Endothelial cell (in vitro differentiated cells): ENCODE measurements around the gene PHF3. TPM values are rescaled to one million over a fixed set of nuclear protein-coding genes. Genes with fewer than 3 reads are reported as not detected.

ENCODE experiments used
- DNase-seq: peaks from one replicate; pipeline ENCODE4 v3.0.0; 2021; ENCODE audit warnings: low spot score
- H3K27ac Mint-ChIP-seq: one replicate; pipeline ENCODE4 v1.8.0; 2021; ENCODE audit warnings: mixed read lengths, inconsistent platforms; ENCODE audit not compliant: unreplicated experiment
- H3K27me3 Mint-ChIP-seq: one replicate; pipeline ENCODE4 v1.8.0; 2021; ENCODE audit warnings: mild to moderate bottlenecking, moderate library complexity, mixed read lengths, inconsistent platforms; ENCODE audit not compliant: unreplicated experiment
- H3K36me3 Mint-ChIP-seq: one replicate; pipeline ENCODE4 v1.8.0; 2021; ENCODE audit warnings: mild to moderate bottlenecking, low read depth, mixed read lengths, inconsistent platforms; ENCODE audit not compliant: unreplicated experiment
- H3K4me1 Mint-ChIP-seq: one replicate; pipeline ENCODE4 v1.8.0; 2021; ENCODE audit warnings: mild to moderate bottlenecking, mixed read lengths, inconsistent platforms; ENCODE audit not compliant: unreplicated experiment
- H3K4me3 Mint-ChIP-seq: one replicate; pipeline ENCODE4 v1.8.0; 2021; ENCODE audit warnings: mild to moderate bottlenecking, mixed read lengths, inconsistent platforms; ENCODE audit not compliant: unreplicated experiment
- H3K9me3 Mint-ChIP-seq: one replicate; pipeline ENCODE4 v1.8.0; 2021; ENCODE audit warnings: mixed read lengths, inconsistent platforms; ENCODE audit not compliant: unreplicated experiment
- CTCF ChIP-seq: fragments of 200-600 bp; sonication (generic); IDR thresholded peaks from one replicate; pipeline ENCODE4 v1.5.0; 2021; ENCODE audit warnings: antibody characterized with exemption; ENCODE audit not compliant: unreplicated experiment
- total RNA-seq: library from RNA; stranded (reverse); fragmentation: NEBNext Ultra II Directional; extraction: Animal tissue kit (Norgen Biotek cat#: 25700); gene quantifications from one replicate; pipeline ENCODE4 v1.2.1, GENCODE V29; 2021; ENCODE audit not compliant: unreplicated experiment

Gene PHF3
- total RNA-seq, 1 donor from 2014 or later, result 47.9 TPM

GRCh38 chr6:63649847-63650265 is 14.3 kb downstream of the PHF3 start:
- Mint-ChIP-seq H3K27ac (no peak overlapping the region), H3K4me3 (no peak overlapping the region), H3K4me1 (no peaks in the 10 kb centered on the region), H3K36me3 (no peaks in the 10 kb centered on the region), H3K9me3 (no peaks in the 10 kb centered on the region), H3K27me3 (no peaks in the 10 kb centered on the region)
- DNase-seq, result no peak
- TF ChIP-seq CTCF, result no peak

- H3K27ac Mint-ChIP-seq, result peak overlapping the region; percentile 33
- H3K4me1 Mint-ChIP-seq, result peaks cover 4% of the 10 kb centered on the region
- no peaks in the 10 kb centered on the region for H3K36me3 Mint-ChIP-seq
- no peaks in the 10 kb centered on the region for H3K9me3 Mint-ChIP-seq
- no peaks in the 10 kb centered on the region for H3K27me3 Mint-ChIP-seq
- no peak for DNase-seq
- no peak for TF ChIP-seq CTCF
- H3K4me3 Mint-ChIP-seq, result no peak overlapping the region
Measured at GRCh38 chr6:63652980-63653379, 17.4 kb downstream of the PHF3 start.

DNA sequence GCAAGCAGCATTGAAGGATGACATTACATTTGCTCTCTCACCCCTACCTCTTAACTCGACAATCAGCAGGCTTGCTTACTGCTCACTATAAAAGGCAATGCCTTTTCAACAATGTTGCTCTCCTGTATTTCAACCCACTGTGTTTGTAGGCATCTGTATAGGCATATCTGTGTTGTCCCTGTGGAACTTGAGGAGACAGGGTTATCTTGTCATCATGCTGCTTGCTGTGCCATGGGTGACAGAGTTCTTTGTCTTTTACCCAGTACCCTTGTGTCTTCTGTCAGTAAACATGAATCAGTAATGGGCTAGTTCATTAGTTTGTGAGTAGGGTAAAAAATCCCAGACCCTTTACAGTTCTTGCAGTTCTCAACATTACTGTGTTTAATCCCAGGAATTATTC is 25.2 kb downstream of the PHF3 start:
- peaks cover 17% of the 10 kb centered on the region for H3K4me1 Mint-ChIP-seq
- no peak for DNase-seq
- H3K27me3 Mint-ChIP-seq, result no peaks in the 10 kb centered on the region
- no peaks in the 10 kb centered on the region for H3K9me3 Mint-ChIP-seq
- no peak for TF ChIP-seq CTCF
- no peaks in the 10 kb centered on the region for H3K36me3 Mint-ChIP-seq
- H3K27ac Mint-ChIP-seq, result no peak overlapping the region
- no peak overlapping the region for H3K4me3 Mint-ChIP-seq

DNA sequence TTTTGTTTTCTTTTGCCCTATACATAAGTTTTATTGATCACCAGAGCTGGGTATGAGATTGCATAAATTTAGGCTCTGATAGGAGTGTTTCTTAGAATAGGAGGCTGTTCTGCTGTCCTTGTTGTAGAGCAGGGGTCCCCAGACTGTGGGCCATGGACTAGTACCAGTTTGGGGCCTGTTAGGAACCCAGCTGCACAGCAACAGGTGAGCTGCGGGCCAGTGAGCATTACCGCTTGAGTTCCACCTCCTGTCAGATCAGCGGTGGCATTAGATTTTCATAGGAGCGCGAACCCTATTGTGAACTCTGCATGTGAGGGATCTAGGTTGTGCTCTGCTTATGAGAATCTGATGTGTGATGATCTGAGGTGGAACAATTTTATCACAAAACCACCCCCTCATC is 26.2 kb downstream of the PHF3 start:
- DNase-seq, result no peak
- no peaks in the 10 kb centered on the region for H3K36me3 Mint-ChIP-seq
- no peak overlapping the region for H3K4me3 Mint-ChIP-seq
- peaks cover 17% of the 10 kb centered on the region for H3K4me1 Mint-ChIP-seq
- H3K27ac Mint-ChIP-seq, result no peak overlapping the region
- H3K27me3 Mint-ChIP-seq, result no peaks in the 10 kb centered on the region
- TF ChIP-seq CTCF, result no peak
- H3K9me3 Mint-ChIP-seq, result no peaks in the 10 kb centered on the region

DNA sequence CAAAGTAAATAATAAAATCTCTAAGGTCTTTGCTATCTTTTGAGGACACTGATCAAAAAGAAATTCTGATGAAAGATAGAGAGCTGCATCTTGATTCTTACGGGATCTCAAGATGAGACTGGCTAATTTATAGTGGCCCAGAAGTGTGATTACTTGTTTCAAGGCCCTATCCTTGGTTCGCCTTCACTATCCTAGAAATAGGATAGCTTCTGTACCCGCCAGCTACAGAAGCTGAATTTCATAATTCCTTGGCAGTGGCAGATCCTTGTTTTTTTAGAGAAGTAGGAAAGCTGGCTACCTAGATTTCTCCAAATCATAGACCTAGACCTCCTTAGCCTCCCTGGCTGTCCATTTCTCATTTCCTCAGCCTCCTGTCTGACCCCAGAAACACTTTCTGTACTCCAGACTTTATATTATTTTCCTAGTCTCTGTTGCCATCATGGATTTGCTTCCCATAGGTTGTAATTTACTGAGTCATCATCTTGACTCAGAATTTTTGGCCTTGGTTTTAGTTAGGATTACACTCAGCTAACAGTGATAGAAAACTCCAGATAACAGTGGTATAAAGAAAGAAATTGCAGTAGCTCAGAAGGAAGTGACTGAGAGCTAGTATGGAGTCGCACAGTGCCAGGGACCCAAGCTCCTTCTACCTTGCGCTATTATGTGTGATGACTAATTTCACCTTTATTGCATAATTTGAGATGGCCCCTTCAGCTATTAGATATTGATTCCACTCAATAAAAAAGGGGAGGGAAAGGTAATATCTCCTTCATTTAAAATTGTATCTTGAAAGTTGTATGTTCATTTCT is 27.7 kb downstream of the PHF3 start:
- H3K4me1 Mint-ChIP-seq, result peaks cover 13% of the 10 kb centered on the region
- no peaks in the 10 kb centered on the region for H3K36me3 Mint-ChIP-seq
- no peak overlapping the region for H3K4me3 Mint-ChIP-seq
- H3K9me3 Mint-ChIP-seq, result no peaks in the 10 kb centered on the region
- H3K27ac Mint-ChIP-seq, result no peak overlapping the region
- no peak for DNase-seq
- no peak for TF ChIP-seq CTCF
- no peaks in the 10 kb centered on the region for H3K27me3 Mint-ChIP-seq
